Measurements from ENCODE around the gene INTS11. TPM values are rescaled to one million over a fixed set of nuclear protein-coding genes. Genes with fewer than 3 reads are reported as not detected.

INTS11 gene
- total RNA-seq, 1 donor from 2014 or later = 52.8 TPM

- no peak for DNase-seq
Observed at GRCh38 chr1:1299686-1300351, 24.6 kb downstream of the INTS11 start.

- DNase-seq = peak; percentile 62
Observed at GRCh38 chr1:1298861-1299685, 25.4 kb downstream of the INTS11 start.

DNA sequence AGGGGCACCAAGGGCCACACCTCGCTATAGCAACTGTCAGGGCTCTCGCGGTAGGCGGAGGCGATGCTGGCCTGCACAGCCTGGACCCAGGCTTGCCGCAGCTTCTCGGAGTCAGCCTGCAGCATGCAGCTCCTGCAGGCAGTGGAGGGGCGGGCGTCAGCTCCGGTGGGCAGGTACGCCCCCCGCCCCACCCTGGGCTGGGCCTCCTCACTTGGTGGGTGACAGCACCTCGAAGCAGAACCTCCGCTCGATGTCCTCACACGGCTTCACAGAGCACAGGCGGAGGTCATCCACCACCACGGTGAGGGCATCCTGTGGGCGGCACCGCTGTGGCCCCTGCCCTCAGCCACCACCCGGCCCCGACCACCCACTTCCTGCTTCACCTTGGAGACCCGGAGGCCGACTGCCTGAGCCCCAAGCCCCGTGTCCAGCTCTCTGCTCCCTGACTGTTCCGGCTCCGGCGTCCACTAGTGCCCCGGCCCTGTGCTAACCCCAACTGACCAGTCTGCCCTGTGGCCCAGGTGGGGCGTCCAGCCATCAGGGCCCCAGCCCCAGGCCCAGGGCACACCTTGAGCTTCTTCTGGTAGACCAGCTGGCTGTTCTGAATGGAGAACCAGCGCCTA lies 26.5 kb downstream of the INTS11 start:
- DNase-seq = no peak

DNA sequence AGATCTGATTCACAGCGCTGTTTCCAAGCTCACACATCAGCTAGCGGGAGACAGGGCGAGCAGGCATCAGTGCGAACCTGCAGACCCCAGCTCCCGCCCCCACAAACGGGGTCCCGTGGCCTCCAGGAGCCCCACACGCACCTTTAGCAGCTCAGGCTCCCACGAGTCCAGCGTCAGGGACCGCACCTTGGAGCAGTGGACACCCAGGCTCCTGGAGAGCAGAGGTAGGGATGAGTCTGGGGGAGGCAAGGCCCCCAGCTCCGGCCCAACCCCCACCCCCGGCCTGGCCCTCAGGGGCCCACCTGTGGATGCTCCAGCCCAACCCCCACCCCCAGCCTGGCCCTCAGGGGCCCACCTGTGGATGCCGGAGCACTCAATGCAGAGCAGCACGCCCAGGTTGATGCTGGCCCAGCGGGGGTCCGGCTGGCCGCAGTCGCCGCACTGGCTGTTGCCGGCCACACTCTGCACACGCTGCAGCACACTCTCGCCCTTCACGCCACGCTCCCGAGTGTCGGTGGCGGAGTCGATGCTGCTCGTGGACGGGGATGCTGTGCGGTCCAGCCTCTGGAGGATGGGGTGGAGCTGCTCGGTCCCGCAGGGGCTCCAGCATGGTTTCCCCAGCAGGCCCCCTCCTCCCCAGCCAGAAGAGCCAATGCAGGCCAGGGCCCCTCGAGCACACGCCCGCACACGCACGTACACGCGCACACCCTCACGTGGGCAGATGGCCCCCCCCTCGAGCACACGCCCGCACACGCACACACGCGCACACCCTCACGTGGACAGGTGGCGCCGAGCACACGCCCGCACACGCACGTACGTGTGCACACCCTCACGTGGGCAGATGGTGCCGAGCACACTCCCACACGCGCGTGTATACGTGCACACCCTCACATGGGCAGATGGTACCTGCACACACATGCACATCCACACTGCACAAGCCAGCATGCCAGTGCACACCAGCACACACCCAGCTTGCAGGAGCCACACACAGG lies 28.1 kb downstream of the INTS11 start:
- no peak for DNase-seq

DNA sequence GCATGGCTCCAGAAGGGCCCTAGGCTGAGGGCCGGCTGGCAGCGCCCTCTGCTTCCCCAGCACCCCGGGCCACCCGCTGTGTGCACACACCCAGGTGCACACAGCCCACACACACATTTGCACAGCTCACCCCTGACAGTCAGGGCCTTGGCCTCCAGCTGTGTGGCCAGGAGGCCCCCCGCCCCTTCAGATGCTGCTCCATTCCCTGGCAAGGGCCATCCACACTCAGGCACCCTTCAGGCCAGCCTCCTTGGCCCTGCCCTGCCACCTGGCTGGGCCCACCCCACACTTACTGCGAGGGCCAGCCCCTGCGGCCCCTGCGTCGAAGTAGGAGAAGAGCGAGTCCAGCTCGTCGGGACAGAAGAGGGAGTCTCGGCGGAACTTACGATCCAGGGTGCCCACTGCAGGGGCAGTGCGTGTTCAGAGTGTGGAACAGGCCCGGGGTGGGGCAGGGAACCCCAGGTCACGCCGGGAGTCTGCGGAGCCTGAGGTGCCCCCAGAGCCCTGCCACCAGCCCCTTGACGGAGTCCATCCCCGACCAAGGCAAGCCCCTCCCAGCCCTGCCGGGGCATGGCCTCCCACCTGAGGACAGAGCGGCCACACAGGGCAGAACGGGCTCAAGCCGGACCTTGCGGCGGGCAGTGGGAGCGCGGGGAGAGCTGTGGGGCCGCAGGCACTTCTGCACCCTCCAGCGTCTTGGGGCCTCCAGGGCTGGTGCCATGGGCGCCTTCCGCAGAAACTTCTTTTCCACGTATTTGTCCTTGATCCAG lies 29.1 kb downstream of the INTS11 start:
- no peak for DNase-seq

GRCh38 chr1:1294250-1294890 lies 30.1 kb downstream of the INTS11 start:
- DNase-seq = no peak

GRCh38 chr1:1293263-1294249 lies 30.9 kb downstream of the INTS11 start:
- no peak for DNase-seq

GRCh38 chr1:1292851-1293250 lies 31.6 kb downstream of the INTS11 start:
- DNase-seq = no peak

GRCh38 chr1:1292442-1292779 lies 32.0 kb downstream of the INTS11 start:
- DNase-seq = no peak

DNA sequence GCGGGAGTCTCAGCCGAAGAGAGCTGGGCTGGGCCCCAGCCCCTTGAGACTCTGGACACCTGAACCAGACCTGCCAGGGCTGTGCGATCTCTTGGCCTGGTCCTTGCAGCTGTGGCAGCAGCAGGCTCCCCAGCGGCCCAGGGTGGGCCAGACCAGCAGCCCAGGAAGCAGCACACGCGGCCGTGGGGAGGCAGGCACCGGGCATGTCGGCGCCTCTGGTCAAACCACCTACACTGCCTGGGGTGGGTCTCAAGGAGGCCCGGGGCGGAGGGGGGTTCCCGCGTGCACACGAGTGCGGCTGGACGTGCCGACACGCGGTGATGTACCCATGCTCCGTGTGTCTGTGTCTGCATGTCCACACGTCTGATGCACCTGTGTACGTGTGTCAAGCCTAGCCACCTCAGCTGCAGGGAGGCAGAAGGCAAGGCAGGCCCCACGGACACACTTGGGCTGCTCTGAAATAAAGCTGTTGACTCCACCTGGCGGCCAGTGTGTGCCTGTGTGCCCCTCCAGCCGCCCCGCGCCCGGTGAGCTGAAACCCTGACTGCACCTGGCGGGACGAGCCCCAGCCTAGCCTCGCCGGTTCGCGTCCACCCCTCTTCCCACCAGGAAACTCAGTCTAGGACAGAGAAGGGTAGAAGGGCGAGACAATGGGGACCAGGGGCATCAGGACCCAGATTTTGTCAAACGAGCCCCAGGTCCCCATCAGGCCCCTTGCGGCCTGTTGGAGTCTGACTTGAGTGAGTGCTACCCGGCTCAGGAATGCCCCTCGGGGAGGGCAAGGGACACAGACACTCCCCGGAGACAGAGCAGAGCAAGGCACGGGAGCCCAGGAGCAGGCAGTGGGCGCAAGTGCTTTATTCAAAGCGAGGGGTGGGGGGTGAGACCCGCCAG lies 32.7 kb downstream of the INTS11 start:
- peak; percentile 83 for DNase-seq

GRCh38 chr1:1291023-1291528 lies 33.4 kb downstream of the INTS11 start:
- DNase-seq = no peak

DNA sequence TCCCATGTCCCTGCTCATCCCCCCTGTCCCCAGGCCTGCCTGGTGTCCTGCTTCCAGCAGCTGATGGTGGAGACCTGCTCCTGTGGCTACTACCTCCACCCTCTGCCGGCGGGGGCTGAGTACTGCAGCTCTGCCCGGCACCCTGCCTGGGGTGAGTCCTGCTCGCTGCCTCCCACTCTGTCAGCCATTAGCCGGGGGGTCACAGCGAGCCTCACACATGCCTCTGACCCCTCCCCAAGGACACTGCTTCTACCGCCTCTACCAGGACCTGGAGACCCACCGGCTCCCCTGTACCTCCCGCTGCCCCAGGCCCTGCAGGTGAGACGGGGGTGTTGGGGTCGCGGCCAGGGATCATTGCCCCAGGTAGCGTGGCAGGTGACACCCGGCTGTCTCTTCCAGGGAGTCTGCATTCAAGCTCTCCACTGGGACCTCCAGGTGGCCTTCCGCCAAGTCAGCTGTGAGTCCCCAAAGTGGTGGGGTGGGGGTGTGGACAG lies 34.2 kb downstream of the INTS11 start:
- DNase-seq = peak; percentile 82

- no peak for DNase-seq
Observed at GRCh38 chr1:1287288-1288110, 37.0 kb downstream of the INTS11 start.

- no peak for DNase-seq
Observed at GRCh38 chr1:1286313-1287261, 37.9 kb downstream of the INTS11 start.

DNA sequence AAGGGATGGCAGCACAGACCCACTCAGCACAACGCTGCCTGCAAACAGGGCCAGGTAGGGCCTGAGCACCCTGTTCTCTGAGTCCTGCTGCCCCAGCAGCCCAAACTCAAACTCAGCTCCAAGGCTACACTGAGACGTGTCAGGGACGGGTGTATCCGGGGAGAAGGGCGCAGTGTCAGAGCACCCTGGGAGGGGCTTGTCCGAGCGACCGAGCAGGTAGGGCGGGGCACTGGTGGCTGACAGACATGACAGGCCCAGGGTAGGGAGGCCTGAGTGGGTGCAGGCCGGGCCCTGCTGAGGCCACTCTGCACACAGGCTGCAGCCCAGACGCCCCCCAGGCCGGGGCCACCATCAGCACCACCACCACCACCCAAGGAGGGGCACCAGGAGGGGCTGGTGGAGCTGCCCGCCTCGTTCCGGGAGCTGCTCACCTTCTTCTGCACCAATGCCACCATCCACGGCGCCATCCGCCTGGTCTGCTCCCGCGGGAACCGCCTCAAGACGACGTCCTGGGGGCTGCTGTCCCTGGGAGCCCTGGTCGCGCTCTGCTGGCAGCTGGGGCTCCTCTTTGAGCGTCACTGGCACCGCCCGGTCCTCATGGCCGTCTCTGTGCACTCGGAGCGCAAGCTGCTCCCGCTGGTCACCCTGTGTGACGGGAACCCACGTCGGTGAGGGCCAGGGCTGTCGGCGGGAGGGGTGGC lies 38.7 kb downstream of the INTS11 start:
- DNase-seq = no peak

- DNase-seq = no peak
Observed at GRCh38 chr1:1285102-1285571, 39.3 kb downstream of the INTS11 start.
